ENCODE results near the gene TMEM245.
"Not testable (repeated sequence)": the region's sequence is repeated elsewhere in the genome, so short reads cannot be mapped to it uniquely, and the experiment has no call there.

TMEM245 gene

GRCh38 chr9:108971392-108971791, 148.4 kb downstream of the TMEM245 start:
- H3K79me2 ChIP-seq (ENCODE audit: control insufficient read depth, insufficient read depth, low read length, unreplicated experiment); H3K27ac ChIP-seq (ENCODE audit: low read depth, low read length); H3K4me1 ChIP-seq (ENCODE audit: control insufficient read depth, insufficient read depth, low read length, unreplicated experiment); H3K27me3 ChIP-seq (ENCODE audit: insufficient read depth, low read length); H3K4me3 ChIP-seq (ENCODE audit: low read depth, low read length); H2AFZ ChIP-seq (ENCODE audit: low read length, unreplicated experiment): not testable (repeated sequence)
- peaks cover 33% of the 10 kb centered on the region for H3K36me3 ChIP-seq (ENCODE audit: insufficient read depth, low read length)

- Histone ChIP-seq H3K36me3 (ENCODE audit: insufficient read depth, low read length) (peaks cover 23% of the 10 kb centered on the region), H3K4me3 (ENCODE audit: low read depth, low read length) (no peak overlapping the region), H3K4me1 (ENCODE audit: control insufficient read depth, insufficient read depth, low read length, unreplicated experiment) (no peaks in the 10 kb centered on the region), H3K79me2 (ENCODE audit: control insufficient read depth, insufficient read depth, low read length, unreplicated experiment) (no peaks in the 10 kb centered on the region), H2AFZ (ENCODE audit: low read length, unreplicated experiment) (no peak overlapping the region), H3K27me3 (ENCODE audit: insufficient read depth, low read length) (no peaks in the 10 kb centered on the region), H3K27ac (ENCODE audit: low read depth, low read length) (no peak overlapping the region)
Observed at GRCh38 chr9:108967916-108968315, 151.8 kb downstream of the TMEM245 start.
